ENCODE measurements around the gene PRKAR1B. TPM values are rescaled to one million over a fixed set of nuclear protein-coding genes. Genes with fewer than 3 reads are reported as not detected.

PRKAR1B gene
- total RNA-seq, 4 donors from 2014 or later = 1.2 to 12.5 (median 3.6) TPM

GRCh38 chr7:730501-731439, 3.7 kb upstream of the PRKAR1B start:
- H3K9me3 ChIP-seq = peaks cover 0 to 3% (median 0%) of the 10 kb centered on the region in 3 donors
- intact Hi-C loops (cut with DNase I; ENCODE audit: low total_unique reads) = loop anchor here (5.0 kb wide), 1 partner anchor 208 kb away; no protein-coding TSS in a partner anchor
- no peak for DNase-seq
- H3K27ac ChIP-seq = peak overlapping the region; percentile 80 to 88 (median 82)
- ATAC-seq = peak; percentile 80 to 88
- in situ Hi-C loops (cut with MboI; ENCODE audit: low sequenced_read_pairs in 4 of 4) = loop anchor here in 1 of 4 donors (10.0 kb wide), 1 partner anchor 406 kb away; no protein-coding TSS in a partner anchor
- peaks cover 0 to 4% of the 10 kb centered on the region in 2 donors for H3K36me3 ChIP-seq
- H3K27me3 ChIP-seq = no peaks in the 10 kb centered on the region
- TF ChIP-seq CTCF (IDR thresholded peaks at IDR 0.05 in 4 of 5, conservative IDR thresholded peaks at IDR 0.05 in 1 of 5) = no peak
- no peak for TF ChIP-seq POLR2A (IDR thresholded peaks at IDR 0.05)
- peaks cover 35 to 45% of the 10 kb centered on the region in 2 donors for H3K4me1 ChIP-seq
- no peak overlapping the region for H3K4me3 ChIP-seq

- intact Hi-C loops (cut with DNase I; ENCODE audit: low total_unique reads) (no loop called here), in situ Hi-C loops (cut with MboI; ENCODE audit: low sequenced_read_pairs in 4 of 4) (no loop called here)
- no peak for ATAC-seq
- peak overlapping the region in 1 of 4 donors; percentile 83 for H3K27ac ChIP-seq
- TF ChIP-seq CTCF (IDR thresholded peaks at IDR 0.05 in 4 of 5, conservative IDR thresholded peaks at IDR 0.05 in 1 of 5) = no peak
- TF ChIP-seq POLR2A (IDR thresholded peaks at IDR 0.05) = no peak
- no peaks in the 10 kb centered on the region for H3K36me3 ChIP-seq
- DNase-seq = no peak
- no peak overlapping the region for H3K4me3 ChIP-seq
- H3K27me3 ChIP-seq = no peaks in the 10 kb centered on the region
- peaks cover 0 to 2% (median 0%) of the 10 kb centered on the region in 3 donors for H3K9me3 ChIP-seq
- peaks cover 38 to 50% of the 10 kb centered on the region in 2 donors for H3K4me1 ChIP-seq
Observed at GRCh38 chr7:729140-730000, 2.3 kb upstream of the PRKAR1B start.

- H3K36me3 ChIP-seq = no peaks in the 10 kb centered on the region
- H3K4me3 ChIP-seq = no peak overlapping the region
- ATAC-seq (no peak), DNase-seq (no peak)
- H3K27me3 ChIP-seq = no peaks in the 10 kb centered on the region
- in situ Hi-C loops (cut with MboI; ENCODE audit: low sequenced_read_pairs in 4 of 4) (no loop called here), intact Hi-C loops (cut with DNase I; ENCODE audit: low total_unique reads) (no loop called here)
- peaks cover 38 to 50% of the 10 kb centered on the region in 2 donors for H3K4me1 ChIP-seq
- TF ChIP-seq CTCF (IDR thresholded peaks at IDR 0.05 in 4 of 5, conservative IDR thresholded peaks at IDR 0.05 in 1 of 5) (no peak), POLR2A (IDR thresholded peaks at IDR 0.05) (no peak)
- H3K9me3 ChIP-seq = no peaks in the 10 kb centered on the region
- no peak overlapping the region for H3K27ac ChIP-seq
Observed at GRCh38 chr7:728602-729001, 1.5 kb upstream of the PRKAR1B start.

- Histone ChIP-seq H3K9me3 (no peaks in the 10 kb centered on the region), H3K27ac (peak overlapping the region in 1 of 4 donors; percentile 84), H3K4me3 (peak overlapping the region; percentile 32 to 80 (median 60)), H3K27me3 (no peaks in the 10 kb centered on the region), H3K36me3 (no peaks in the 10 kb centered on the region), H3K4me1 (peaks cover 36 to 50% of the 10 kb centered on the region in 2 donors)
- ATAC-seq = no peak
- in situ Hi-C loops (cut with MboI; ENCODE audit: low sequenced_read_pairs in 4 of 4) = no loop called here
- DNase-seq = no peak
- no peak for TF ChIP-seq CTCF (IDR thresholded peaks at IDR 0.05 in 4 of 5, conservative IDR thresholded peaks at IDR 0.05 in 1 of 5)
- no peak for TF ChIP-seq POLR2A (IDR thresholded peaks at IDR 0.05)
- intact Hi-C loops (cut with DNase I; ENCODE audit: low total_unique reads) = no loop called here
Observed at GRCh38 chr7:727806-728460, 852 bp upstream of the PRKAR1B start.

All from gastrocnemius medialis (tissue), 4 donors.